GM12892 (cell line): ENCODE measurements around the gene RTEL1.

Experiments
- POLR2A ChIP-seq: IDR thresholded peaks from 2 replicates; pipeline ENCODE4 v1.6.1; 2011; ENCODE audit warnings: low read depth, low read length, control low read depth
- POLR2AphosphoS5 ChIP-seq: IDR thresholded peaks from 2 replicates; pipeline ENCODE4 v1.6.1; 2011; ENCODE audit warnings: low read depth, low read length, control low read depth

DNA sequence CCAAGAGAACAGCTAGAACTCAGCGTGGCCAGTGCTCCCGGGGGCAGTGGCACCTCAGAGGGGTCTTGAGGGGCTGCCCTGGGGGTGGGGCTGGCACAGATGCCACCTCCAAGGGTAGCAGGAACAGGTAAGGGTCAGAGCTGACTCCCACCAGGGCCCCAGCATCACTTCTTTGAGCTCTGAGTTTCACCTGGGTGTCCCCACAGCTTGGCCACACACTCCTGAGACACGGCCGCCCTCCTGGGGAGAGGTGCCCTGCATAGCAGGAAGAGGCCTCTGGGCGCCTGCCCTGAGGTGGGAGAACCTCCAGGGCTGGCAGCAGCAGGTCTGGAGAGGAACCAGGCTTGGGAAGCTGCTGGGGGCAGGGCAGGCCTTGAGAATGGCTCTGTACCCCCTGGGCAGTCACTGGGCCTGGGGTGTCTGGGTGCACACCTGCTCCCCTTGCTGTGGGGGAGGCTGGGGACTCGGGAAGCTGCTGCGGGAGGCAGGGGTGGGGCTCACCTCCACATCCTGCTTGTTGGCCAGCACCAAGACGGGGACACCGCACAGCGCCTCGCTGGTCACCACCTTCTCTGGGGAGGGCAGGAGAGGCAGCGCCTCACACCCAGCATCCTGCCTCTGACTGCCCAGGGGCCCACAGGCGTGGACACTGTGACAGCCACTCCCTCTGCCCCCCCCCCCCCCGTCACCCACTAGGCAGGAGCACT is 43.4 kb downstream of the RTEL1 start:
- TF ChIP-seq POLR2A (0 out of 2 replicates have a peak, but pooled peaks have one; percentile 10), POLR2AphosphoS5 (no peak)
